GM12874 (cell line): Measurements from ENCODE around the gene SLC29A3.

Experiments
- TF ChIP-seq, protein P1 (sequence below): IDR thresholded peaks from 2 replicates; pipeline ENCODE4 v1.5.1; 2011; ENCODE audit warnings: low read depth, mild to moderate bottlenecking, control low read depth, low read length, moderate library complexity; ENCODE audit not compliant: insufficient read depth

SLC29A3 gene

GRCh38 chr10:71304914-71305313, 14.1 kb upstream of the SLC29A3 start:
- TF ChIP-seq, protein P1, sequence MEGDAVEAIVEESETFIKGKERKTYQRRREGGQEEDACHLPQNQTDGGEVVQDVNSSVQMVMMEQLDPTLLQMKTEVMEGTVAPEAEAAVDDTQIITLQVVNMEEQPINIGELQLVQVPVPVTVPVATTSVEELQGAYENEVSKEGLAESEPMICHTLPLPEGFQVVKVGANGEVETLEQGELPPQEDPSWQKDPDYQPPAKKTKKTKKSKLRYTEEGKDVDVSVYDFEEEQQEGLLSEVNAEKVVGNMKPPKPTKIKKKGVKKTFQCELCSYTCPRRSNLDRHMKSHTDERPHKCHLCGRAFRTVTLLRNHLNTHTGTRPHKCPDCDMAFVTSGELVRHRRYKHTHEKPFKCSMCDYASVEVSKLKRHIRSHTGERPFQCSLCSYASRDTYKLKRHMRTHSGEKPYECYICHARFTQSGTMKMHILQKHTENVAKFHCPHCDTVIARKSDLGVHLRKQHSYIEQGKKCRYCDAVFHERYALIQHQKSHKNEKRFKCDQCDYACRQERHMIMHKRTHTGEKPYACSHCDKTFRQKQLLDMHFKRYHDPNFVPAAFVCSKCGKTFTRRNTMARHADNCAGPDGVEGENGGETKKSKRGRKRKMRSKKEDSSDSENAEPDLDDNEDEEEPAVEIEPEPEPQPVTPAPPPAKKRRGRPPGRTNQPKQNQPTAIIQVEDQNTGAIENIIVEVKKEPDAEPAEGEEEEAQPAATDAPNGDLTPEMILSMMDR, result no peak

- TF ChIP-seq, protein P1, result no peak
Measured at GRCh38 chr10:71306979-71307378, 12.1 kb upstream of the SLC29A3 start.

- TF ChIP-seq, protein P1, result no peak
Measured at GRCh38 chr10:71307469-71308085, 11.5 kb upstream of the SLC29A3 start.

GRCh38 chr10:71308244-71308643, 10.8 kb upstream of the SLC29A3 start:
- TF ChIP-seq, protein P1, result no peak

DNA sequence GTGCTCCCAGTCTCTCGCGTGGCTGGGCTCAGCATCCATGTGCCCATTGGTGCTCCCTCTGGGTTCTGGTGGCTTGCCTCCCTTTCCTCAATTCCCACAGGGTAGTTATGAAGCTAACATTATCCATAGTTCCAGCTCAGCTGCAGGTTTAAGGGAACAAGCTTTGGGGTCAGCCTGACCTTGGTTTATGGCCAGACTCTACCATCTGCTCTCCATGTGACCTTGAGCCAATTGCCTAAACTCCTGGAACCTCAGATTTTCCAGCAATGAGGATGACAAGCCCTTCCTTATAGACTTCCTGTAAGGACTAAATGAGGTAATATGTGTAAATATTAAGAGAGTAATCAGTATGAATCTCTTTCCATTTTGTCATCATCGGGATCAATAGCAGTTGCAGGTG, 10.1 kb upstream of the SLC29A3 start:
- TF ChIP-seq, protein P1, result no peak

DNA sequence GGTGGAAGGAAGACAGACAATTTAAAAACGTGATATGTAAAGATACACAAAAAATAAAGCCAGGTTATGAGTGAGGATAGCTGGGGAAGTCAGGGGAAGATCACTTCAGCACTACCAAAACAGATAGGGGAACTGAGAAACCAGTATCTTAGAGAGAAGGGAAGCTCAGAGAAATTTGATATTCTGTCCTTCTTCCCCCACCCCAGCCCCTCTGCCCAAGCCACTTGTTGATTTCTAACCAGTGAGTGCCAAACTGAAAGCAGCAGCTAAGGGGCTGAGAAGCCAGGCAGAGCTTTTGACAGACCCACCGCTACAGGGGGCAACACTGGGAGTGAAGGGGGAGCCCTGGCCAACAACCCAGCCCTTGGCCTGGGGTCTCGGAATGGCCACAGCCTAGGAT, 9.1 kb upstream of the SLC29A3 start:
- TF ChIP-seq, protein P1, result no peak

GRCh38 chr10:71312220-71312619, 6.8 kb upstream of the SLC29A3 start:
- TF ChIP-seq, protein P1, result no peak
